NT2/D1 (cell line): Measurements from ENCODE around the gene AEBP2.

Source experiments
- SUZ12 ChIP-seq: IDR thresholded peaks from 2 replicates; pipeline ENCODE4 v1.6.1; 2011; ENCODE audit not compliant: insufficient read length, insufficient read depth; ENCODE audit errors: extremely low read depth
- YY1 ChIP-seq: IDR thresholded peaks from 2 replicates; pipeline ENCODE4 v1.6.1; 2011; ENCODE audit not compliant: insufficient read length, insufficient read depth
- ZNF274 ChIP-seq: IDR thresholded peaks from 2 replicates; pipeline ENCODE4 v1.6.1; 2011; ENCODE audit warnings: mild to moderate bottlenecking, low read depth, low read length

- no peak for TF ChIP-seq YY1
- TF ChIP-seq ZNF274 = no peak
- no peak for TF ChIP-seq SUZ12
These were observed 10.5 kb downstream of the AEBP2 start for GRCh38 chr12:19449814-19450213.
